Brain microvascular endothelial cell (primary cell): ENCODE data around the gene MYLK.

ENCODE experiments used
- DNase-seq: peaks from one replicate; pipeline ENCODE4 v3.0.0-alpha.2; 2020
- H3K27ac ChIP-seq: fragments of 250-450 bp; sonication (Bioruptor Pico); 2 replicates; pipeline ENCODE4 v1.5.1; 2020; ENCODE audit warnings: mild to moderate bottlenecking, moderate library complexity
- H3K27me3 ChIP-seq: fragments of 250-450 bp; sonication (Bioruptor Pico); replicated peaks from 2 replicates; pipeline ENCODE4 v1.5.1; 2020; ENCODE audit warnings: mild to moderate bottlenecking
- H3K36me3 ChIP-seq: fragments of 250-450 bp; sonication (Bioruptor Pico); replicated peaks from 2 replicates; pipeline ENCODE4 v1.5.1; 2020; ENCODE audit warnings: mild to moderate bottlenecking
- H3K4me3 ChIP-seq: 2 replicates; pipeline ENCODE4 v1.5.1; 2011; ENCODE audit warnings: low read depth, mild to moderate bottlenecking, control low read depth, low read length, moderate library complexity
- CTCF ChIP-seq: IDR thresholded peaks from 2 replicates; pipeline ENCODE4 v1.5.1; 2011; ENCODE audit warnings: low read depth, mild to moderate bottlenecking, moderate library complexity, low read length, control low read depth, inconsistent platforms; ENCODE audit errors: missing control alignments
- in situ Hi-C: cut with HindIII; loops from 2 replicates; pipeline ENCODE4 v1.10.0; 2017; ENCODE audit warnings: low sequenced_read_pairs, low pct_ligation_motif_present

MYLK gene

DNA sequence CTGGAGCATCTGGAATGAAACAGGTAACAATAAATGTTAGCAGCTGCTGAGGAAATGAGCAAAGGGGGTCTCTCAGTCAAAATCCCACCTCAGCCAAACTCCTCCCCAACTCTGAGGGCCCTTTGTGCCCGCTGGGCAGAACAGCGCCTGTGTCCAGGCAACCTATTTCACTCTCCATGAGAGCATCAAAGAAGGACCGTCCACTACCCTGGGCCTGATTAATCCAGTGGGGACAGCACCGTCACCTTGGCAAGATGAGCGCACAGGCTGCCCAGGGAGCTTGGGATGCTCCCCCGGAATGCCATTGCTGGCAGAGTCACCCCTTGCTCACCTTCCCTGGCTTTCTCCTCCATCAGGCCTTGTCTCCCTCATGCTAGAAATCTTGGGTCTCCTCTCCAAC is 201.8 kb downstream of the MYLK start:
- H3K27ac ChIP-seq = no peak overlapping the region
- DNase-seq = no peak
- no peaks in the 10 kb centered on the region for H3K36me3 ChIP-seq
- no peak overlapping the region for H3K4me3 ChIP-seq
- H3K27me3 ChIP-seq = no peaks in the 10 kb centered on the region
- no peak for TF ChIP-seq CTCF
- in situ Hi-C loops = no loop called here

DNA sequence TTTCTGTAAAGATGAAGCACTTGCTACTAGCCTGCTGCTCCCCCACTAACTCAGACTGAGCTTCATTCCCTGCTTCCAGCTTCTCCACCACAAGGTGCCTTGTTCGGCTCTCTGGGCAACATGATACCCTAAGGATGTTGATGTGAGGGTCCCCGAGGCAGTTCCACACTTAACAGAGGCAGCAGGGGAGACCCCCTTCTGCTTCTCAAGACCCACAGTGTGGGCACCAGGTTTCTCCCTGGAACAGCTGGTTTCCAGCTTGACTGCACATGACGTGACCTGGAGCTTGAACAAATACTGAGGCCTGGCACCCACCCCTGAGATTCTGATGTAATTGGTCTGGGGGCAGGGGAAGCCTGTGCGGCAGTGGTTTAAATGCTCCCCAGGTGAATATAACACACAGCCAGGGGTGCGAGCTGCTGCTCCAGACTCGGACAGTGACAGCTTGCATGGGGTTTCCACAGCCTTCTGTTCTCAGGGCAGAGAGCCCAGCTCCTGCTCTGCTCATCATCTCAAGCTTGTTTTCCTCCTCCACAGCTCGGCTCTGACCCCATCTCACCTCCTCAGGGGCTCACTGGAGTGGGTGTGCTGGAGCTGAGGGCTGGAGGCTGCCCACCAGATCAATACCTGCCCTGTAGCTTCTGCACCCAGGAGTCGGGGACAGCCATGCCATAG is 204.3 kb downstream of the MYLK start:
- no peaks in the 10 kb centered on the region for H3K27me3 ChIP-seq
- no peaks in the 10 kb centered on the region for H3K36me3 ChIP-seq
- TF ChIP-seq CTCF = no peak
- no peak for DNase-seq
- in situ Hi-C loops = no loop called here
- H3K4me3 ChIP-seq = no peak overlapping the region
- H3K27ac ChIP-seq = no peak overlapping the region

- H3K4me3 ChIP-seq = no peak overlapping the region
- H3K27me3 ChIP-seq = no peaks in the 10 kb centered on the region
- H3K36me3 ChIP-seq = no peaks in the 10 kb centered on the region
- no peak for TF ChIP-seq CTCF
- H3K27ac ChIP-seq = no peak overlapping the region
- in situ Hi-C loops = no loop called here
- peak; percentile 86 for DNase-seq
Observed at GRCh38 chr3:123678108-123678511, 206.0 kb downstream of the MYLK start.

GRCh38 chr3:123672429-123673146 is 211.5 kb downstream of the MYLK start:
- Histone ChIP-seq H3K4me3 (no peak overlapping the region), H3K36me3 (no peaks in the 10 kb centered on the region), H3K27me3 (no peaks in the 10 kb centered on the region), H3K27ac (no peak overlapping the region)
- TF ChIP-seq CTCF = no peak
- in situ Hi-C loops = no loop called here
- DNase-seq = no peak

DNA sequence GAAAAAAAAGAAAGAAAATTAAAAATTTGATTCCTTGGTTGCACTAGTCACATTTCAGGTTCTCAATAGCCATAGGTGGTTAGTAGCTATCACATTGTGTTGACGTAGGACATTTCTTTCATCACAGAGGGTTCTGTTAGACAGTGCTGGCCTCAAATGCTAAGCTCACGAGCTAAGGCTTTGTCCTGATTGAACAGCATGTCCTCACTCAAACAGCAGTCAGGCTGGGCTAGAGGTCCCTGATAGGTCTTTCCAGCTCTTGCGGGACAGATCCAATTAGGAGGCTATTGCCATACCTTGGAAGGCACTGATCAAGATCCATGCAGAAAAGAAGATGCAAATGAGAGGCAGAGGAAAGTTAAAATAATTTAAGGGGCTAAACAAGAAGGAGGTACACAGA is 213.4 kb downstream of the MYLK start:
- Histone ChIP-seq H3K4me3 (no peak overlapping the region), H3K27ac (no peak overlapping the region), H3K27me3 (no peaks in the 10 kb centered on the region), H3K36me3 (no peaks in the 10 kb centered on the region)
- TF ChIP-seq CTCF = no peak
- in situ Hi-C loops = no loop called here
- DNase-seq = no peak

GRCh38 chr3:123668906-123669305 is 215.2 kb downstream of the MYLK start:
- no peak for DNase-seq
- H3K36me3 ChIP-seq = no peaks in the 10 kb centered on the region
- H3K4me3 ChIP-seq = no peak overlapping the region
- in situ Hi-C loops = no loop called here
- TF ChIP-seq CTCF = no peak
- no peaks in the 10 kb centered on the region for H3K27me3 ChIP-seq
- no peak overlapping the region for H3K27ac ChIP-seq
